HepG2 (cell line): ENCODE results near the gene ADAMTS17. TPM values are rescaled to one million over a fixed set of nuclear protein-coding genes. Genes with fewer than 3 reads are reported as not detected.

Source experiments
- ATAC-seq: fragments of 200-7000 bp; cut with Tn5 transposase; 3 replicates; pipeline ENCODE4 v1.9.1; 2020; ENCODE audit warnings: mild to moderate bottlenecking, moderate library complexity
- BruUV-seq: library from RNA; stranded (reverse); fragments of 400-500 nt; replicated peaks from 2 replicates; lab custom pipeline; 2021; lab: Mats Ljungman, UMichigan
- CTCF ChIA-PET: fragments of 300-600 bp; formaldehyde crosslinking; extraction: SDS; loops from one replicate; lab custom pipeline; 2021; ENCODE audit warnings: low total read pairs, inconsistent platforms, low intra/inter-chr PET ratio; lab: Yijun Ruan, JAX
- POLR2A ChIA-PET: fragments of 350-600 bp; sonication (Branson Sonifier 250); formaldehyde crosslinking; loops from one replicate; lab custom pipeline; 2020; ENCODE audit warnings: antibody characterized with exemption, inconsistent platforms; lab: Yijun Ruan, JAX
- DNase-seq: peaks from one replicate; pipeline ENCODE4 v3.0.0-alpha.2; 2015; ENCODE audit warnings: low spot score
- FAIRE-seq: peaks from 3 replicates; lab custom pipeline; 2011; peaks lifted over from hg19 to GRCh38; lab: Jason Lieb, UNC
- H2AFZ ChIP-seq: one replicate; pipeline ENCODE4 v1.6.1; 2011; ENCODE audit warnings: low read length, inconsistent platforms
- H3K27ac ChIP-seq: fragments of 300-600 bp; 3 replicates; pipeline ENCODE4 v1.8.0; 2011; ENCODE audit warnings: mixed run types, mild to moderate bottlenecking, mixed read lengths, low read length, inconsistent platforms; ENCODE audit not compliant: insufficient read depth; ENCODE audit errors: extremely low read length
- H3K27me3 ChIP-seq, 2 experiments: fragments of 200-600 bp in 1 of 2; 2 replicates in 1 of 2; 3 replicates in 1 of 2; pipeline versions ENCODE4 v1.6.0 to v1.8.0; 2011; ENCODE audit warnings: low read length in 2 of 2, mild to moderate bottlenecking in 2 of 2, moderate library complexity in 2 of 2, inconsistent platforms in 1 of 2; ENCODE audit not compliant: insufficient read depth in 2 of 2, control insufficient read depth in 1 of 2
- H3K36me3 ChIP-seq, 2 experiments: fragments of 200-600 bp in 1 of 2; replicated peaks in 1 of 2; 2 replicates in 1 of 2; 3 replicates in 1 of 2; pipeline versions ENCODE4 v1.5.1 to v1.8.0; 2011; ENCODE audit warnings: low read length in 2 of 2, inconsistent platforms in 1 of 2; ENCODE audit not compliant: insufficient read depth in 2 of 2, control insufficient read depth in 1 of 2
- H3K4me1 ChIP-seq: 2 replicates; pipeline ENCODE4 v1.5.1; 2012; ENCODE audit warnings: low read length, inconsistent platforms; ENCODE audit not compliant: insufficient read depth
- H3K4me2 ChIP-seq: 2 replicates; pipeline ENCODE4 v1.6.0; 2011; ENCODE audit warnings: low read depth, low read length, inconsistent platforms
- H3K4me3 ChIP-seq, 3 experiments: fragments of 200-600 bp in 1 of 3; sonication (generic), shearing (Covaris generic) in 1 of 3; replicated peaks in 1 of 3; 2 replicates each; pipeline ENCODE4 v1.5.1; 2011 to 2016; ENCODE audit warnings: low read length in 3 of 3, inconsistent platforms in 2 of 3, low read depth in 2 of 3, mild to moderate bottlenecking in 2 of 3, control low read depth in 1 of 3, mixed read lengths in 1 of 3; ENCODE audit not compliant: insufficient read depth in 1 of 3
- H3K79me2 ChIP-seq: one replicate; pipeline ENCODE4 v1.6.1; 2011; ENCODE audit warnings: low read length, inconsistent platforms; ENCODE audit not compliant: insufficient read depth
- H3K9ac ChIP-seq: 2 replicates; pipeline ENCODE4 v1.6.0; 2011; ENCODE audit warnings: mild to moderate bottlenecking, low read depth, low read length, inconsistent platforms; ENCODE audit not compliant: insufficient read depth
- H3K9me3 ChIP-seq: 2 replicates; pipeline ENCODE4 v1.5.1; 2012; ENCODE audit warnings: mild to moderate bottlenecking, low read length
- H4K20me1 ChIP-seq: 2 replicates; pipeline ENCODE4 v1.6.0; 2011; ENCODE audit warnings: inconsistent platforms, mild to moderate bottlenecking, low read length, moderate library complexity; ENCODE audit not compliant: insufficient read depth
- SRF ChIP-seq: IDR thresholded peaks from 2 replicates; pipeline ENCODE4 v1.6.1; 2011; ENCODE audit warnings: mild to moderate bottlenecking, low read depth, low read length, moderate library complexity
- ZBTB49 ChIP-seq: sonication (generic); formaldehyde crosslinking; IDR thresholded peaks from 2 replicates; pipeline ENCODE4 v1.4.0; 2020; ENCODE audit warnings: missing genetic modification reagents, borderline replicate concordance
- ZNF280D ChIP-seq: sonication (generic); formaldehyde crosslinking; IDR thresholded peaks from 2 replicates; pipeline ENCODE4 v1.5.1; 2020; ENCODE audit warnings: mild to moderate bottlenecking, missing genetic modification reagents
- WGBS: methylation state at CpG from one replicate; pipeline ENCODE4 v1.1.6; 2017; ENCODE audit warnings: low lambda C conversion rate; 5-methylcytosine and 5-hydroxymethylcytosine counted together
- in situ Hi-C: cut with HindIII; loops from 2 replicates; pipeline ENCODE4 v1.10.0; 2017; ENCODE audit warnings: low pct_unique_long_range_greater_than_20kb; ENCODE audit not compliant: extremely low pct_ligation_motif_present
- intact Hi-C: fragments of 100-400 bp; cut with micrococcal nuclease; formaldehyde crosslinking; loops from one replicate; pipeline ENCODE4 v1.10.0; 2022; ENCODE audit not compliant: unreplicated experiment
- polyA plus RNA-seq, 8 experiments: library from polyadenylated mRNA; depleted of rRNA in 3 of 8; stranded (reverse) in 7 of 8; unstranded in 1 of 8; fragments of >200 nt; fragmentation: Illumina TruSeq in 4 of 8; extraction: Trizol in 4 of 8; gene quantifications; 2 replicates each; pipeline versions ENCODE4 v1.2.1 to v1.2.3, GENCODE V29; 2011 to 2016; ENCODE audit warnings: low read depth in 4 of 8, missing spikeins in 1 of 8, mixed read lengths in 1 of 8; ENCODE audit not compliant: insufficient read depth in 1 of 8
- total RNA-seq, 5 experiments: library from RNA; depleted of rRNA; stranded (reverse); fragments of >200 nt; fragmentation: Illumina TruSeq; extraction: Trizol; gene quantifications; 2 replicates each; pipeline ENCODE4 v1.2.3, GENCODE V29; 2016; ENCODE audit warnings: low read depth in 1 of 5
- TF ChIP-seq, protein P1 (sequence below), 2 experiments: fragments of 450-650 bp in 1 of 2; sonication (generic) in 1 of 2; formaldehyde crosslinking in 1 of 2; IDR thresholded peaks; 2 replicates each; pipeline versions ENCODE4 v1.6.1 to v1.8.0; 2016 to 2022; ENCODE audit warnings: antibody characterized with exemption in 1 of 2, mild to moderate bottlenecking in 1 of 2, missing genetic modification reagents in 1 of 2
- TF ChIP-seq, protein P2 (sequence below): sonication (generic); formaldehyde crosslinking; IDR thresholded peaks from 2 replicates; pipeline ENCODE4 v1.4.0; 2020; ENCODE audit warnings: missing genetic modification reagents

The ADAMTS17 gene
- total and polyA plus RNA-seq, 2 of the 13 experiments (the other 11 are each of a cell fraction or from before 2014, with no cell fraction given), result 0.02 to 0.04 TPM

GRCh38 chr15:100022391-100022790, 319.4 kb downstream of the ADAMTS17 start:
- H3K27me3 ChIP-seq, result peaks cover 0 to 1% of the 10 kb centered on the region in 2 experiments; a peak in 1 of 5 replicates
- no peak overlapping the region for H3K4me2 ChIP-seq
- POLR2A ChIA-PET, result no interaction called here
- BruUV-seq, result no TSS peak
- no peaks in the 10 kb centered on the region for H3K79me2 ChIP-seq
- TF ChIP-seq, protein P1, sequence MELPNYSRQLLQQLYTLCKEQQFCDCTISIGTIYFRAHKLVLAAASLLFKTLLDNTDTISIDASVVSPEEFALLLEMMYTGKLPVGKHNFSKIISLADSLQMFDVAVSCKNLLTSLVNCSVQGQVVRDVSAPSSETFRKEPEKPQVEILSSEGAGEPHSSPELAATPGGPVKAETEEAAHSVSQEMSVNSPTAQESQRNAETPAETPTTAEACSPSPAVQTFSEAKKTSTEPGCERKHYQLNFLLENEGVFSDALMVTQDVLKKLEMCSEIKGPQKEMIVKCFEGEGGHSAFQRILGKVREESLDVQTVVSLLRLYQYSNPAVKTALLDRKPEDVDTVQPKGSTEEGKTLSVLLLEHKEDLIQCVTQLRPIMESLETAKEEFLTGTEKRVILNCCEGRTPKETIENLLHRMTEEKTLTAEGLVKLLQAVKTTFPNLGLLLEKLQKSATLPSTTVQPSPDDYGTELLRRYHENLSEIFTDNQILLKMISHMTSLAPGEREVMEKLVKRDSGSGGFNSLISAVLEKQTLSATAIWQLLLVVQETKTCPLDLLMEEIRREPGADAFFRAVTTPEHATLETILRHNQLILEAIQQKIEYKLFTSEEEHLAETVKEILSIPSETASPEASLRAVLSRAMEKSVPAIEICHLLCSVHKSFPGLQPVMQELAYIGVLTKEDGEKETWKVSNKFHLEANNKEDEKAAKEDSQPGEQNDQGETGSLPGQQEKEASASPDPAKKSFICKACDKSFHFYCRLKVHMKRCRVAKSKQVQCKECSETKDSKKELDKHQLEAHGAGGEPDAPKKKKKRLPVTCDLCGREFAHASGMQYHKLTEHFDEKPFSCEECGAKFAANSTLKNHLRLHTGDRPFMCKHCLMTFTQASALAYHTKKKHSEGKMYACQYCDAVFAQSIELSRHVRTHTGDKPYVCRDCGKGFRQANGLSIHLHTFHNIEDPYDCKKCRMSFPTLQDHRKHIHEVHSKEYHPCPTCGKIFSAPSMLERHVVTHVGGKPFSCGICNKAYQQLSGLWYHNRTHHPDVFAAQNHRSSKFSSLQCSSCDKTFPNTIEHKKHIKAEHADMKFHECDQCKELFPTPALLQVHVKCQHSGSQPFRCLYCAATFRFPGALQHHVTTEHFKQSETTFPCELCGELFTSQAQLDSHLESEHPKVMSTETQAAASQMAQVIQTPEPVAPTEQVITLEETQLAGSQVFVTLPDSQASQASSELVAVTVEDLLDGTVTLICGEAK (IDR thresholded peaks at IDR 0.05), result no peak
- TF ChIP-seq, protein P1 (CRISPR knock-in tag; IDR thresholded peaks at IDR 0.05), result no peak
- TF ChIP-seq, protein P2, sequence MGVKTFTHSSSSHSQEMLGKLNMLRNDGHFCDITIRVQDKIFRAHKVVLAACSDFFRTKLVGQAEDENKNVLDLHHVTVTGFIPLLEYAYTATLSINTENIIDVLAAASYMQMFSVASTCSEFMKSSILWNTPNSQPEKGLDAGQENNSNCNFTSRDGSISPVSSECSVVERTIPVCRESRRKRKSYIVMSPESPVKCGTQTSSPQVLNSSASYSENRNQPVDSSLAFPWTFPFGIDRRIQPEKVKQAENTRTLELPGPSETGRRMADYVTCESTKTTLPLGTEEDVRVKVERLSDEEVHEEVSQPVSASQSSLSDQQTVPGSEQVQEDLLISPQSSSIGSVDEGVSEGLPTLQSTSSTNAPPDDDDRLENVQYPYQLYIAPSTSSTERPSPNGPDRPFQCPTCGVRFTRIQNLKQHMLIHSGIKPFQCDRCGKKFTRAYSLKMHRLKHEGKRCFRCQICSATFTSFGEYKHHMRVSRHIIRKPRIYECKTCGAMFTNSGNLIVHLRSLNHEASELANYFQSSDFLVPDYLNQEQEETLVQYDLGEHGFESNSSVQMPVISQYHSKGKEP (CRISPR knock-in tag), result no peak
- TF ChIP-seq ZNF280D (CRISPR knock-in tag), result no peak
- no peak for TF ChIP-seq ZBTB49
- no peak for TF ChIP-seq SRF
- TF ChIP-seq, all 625 proteins: peak for 0
- Histone ChIP-seq H2AFZ (no peak overlapping the region), H3K9ac (no peak overlapping the region), H3K4me1 (no peaks in the 10 kb centered on the region), H3K36me3 (no peaks in the 10 kb centered on the region), H4K20me1 (no peaks in the 10 kb centered on the region), H3K9me3 (peaks cover 2% of the 10 kb centered on the region), H3K27ac (no peak overlapping the region), H3K4me3 (no peak overlapping the region)
- no peak for DNase-seq
- 46% methylated on average over 5 of the region's 5 CpGs for WGBS
- CTCF ChIA-PET, result no interaction called here
- ATAC-seq, result no peak
- no peak for FAIRE-seq
- intact Hi-C loops (no loop called here), in situ Hi-C loops (no loop called here)
